HepG2 (cell line): ENCODE results near the gene SLC22A7. TPM values are rescaled to one million over a fixed set of nuclear protein-coding genes. Genes with fewer than 3 reads are reported as not detected.

Source experiments
- CAMTA2 ChIP-seq: sonication (generic); formaldehyde crosslinking; IDR thresholded peaks from 2 replicates; pipeline ENCODE4 v1.4.0; 2020; ENCODE audit warnings: mild to moderate bottlenecking, missing genetic modification reagents, borderline replicate concordance
- JUN ChIP-seq: sonication (generic); formaldehyde crosslinking; IDR thresholded peaks from 2 replicates; pipeline ENCODE4 v1.4.0; 2020; ENCODE audit warnings: mild to moderate bottlenecking, missing genetic modification reagents
- KMT2B ChIP-seq: IDR thresholded peaks from 2 replicates; pipeline ENCODE4 v1.6.1; 2016; ENCODE audit warnings: missing genetic modification reagents, missing compliant biosample characterization
- ZNF550 ChIP-seq: sonication (generic); formaldehyde crosslinking; IDR thresholded peaks from 2 replicates; pipeline ENCODE4 v1.4.0; 2020; ENCODE audit warnings: mild to moderate bottlenecking, missing genetic modification reagents, borderline replicate concordance
- polyA plus RNA-seq, 8 experiments: library from polyadenylated mRNA; depleted of rRNA in 3 of 8; stranded (reverse) in 7 of 8; unstranded in 1 of 8; fragments of >200 nt; fragmentation: Illumina TruSeq in 4 of 8; extraction: Trizol in 4 of 8; gene quantifications; 2 replicates each; pipeline versions ENCODE4 v1.2.1 to v1.2.3, GENCODE V29; 2011 to 2016; ENCODE audit warnings: low read depth in 4 of 8, missing spikeins in 1 of 8, mixed read lengths in 1 of 8; ENCODE audit not compliant: insufficient read depth in 1 of 8
- total RNA-seq, 5 experiments: library from RNA; depleted of rRNA; stranded (reverse); fragments of >200 nt; fragmentation: Illumina TruSeq; extraction: Trizol; gene quantifications; 2 replicates each; pipeline ENCODE4 v1.2.3, GENCODE V29; 2016; ENCODE audit warnings: low read depth in 1 of 5
- TF ChIP-seq, protein P1 (sequence below): sonication (generic); formaldehyde crosslinking; IDR thresholded peaks from one replicate; pipeline ENCODE4 v1.5.1; 2020; ENCODE audit warnings: mild to moderate bottlenecking, missing genetic modification reagents; ENCODE audit errors: not compliant biosample characterization
- TF ChIP-seq, protein P2 (sequence below): sonication (generic); formaldehyde crosslinking; IDR thresholded peaks from 2 replicates; pipeline ENCODE4 v1.4.0; 2020; ENCODE audit warnings: missing genetic modification reagents, borderline replicate concordance

SLC22A7 gene
- total and polyA plus RNA-seq, 2 of the 13 experiments (the other 11 are each of a cell fraction or from before 2014, with no cell fraction given) = 5.3 to 22.6 TPM

DNA sequence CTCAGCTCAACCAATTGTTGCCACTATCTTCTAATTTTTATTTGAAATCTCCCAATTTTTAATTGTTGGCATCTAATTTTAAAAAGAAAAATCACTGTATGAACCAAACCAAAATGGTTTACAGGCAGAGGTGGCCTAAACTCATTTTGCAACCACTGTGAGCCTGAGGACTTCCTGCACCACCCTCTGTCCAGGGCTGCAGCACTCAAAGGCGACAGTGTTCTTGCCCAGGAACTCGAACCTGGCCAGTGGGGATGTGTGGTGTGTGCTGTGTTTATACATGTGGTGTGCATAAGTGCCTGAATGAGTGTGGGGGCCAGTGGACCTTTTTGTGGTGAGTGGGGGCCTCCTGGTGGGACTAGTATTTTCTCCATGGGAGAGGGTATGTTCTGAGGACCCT, 24.4 kb upstream of the SLC22A7 start (continued):
- TF ChIP-seq, protein P1, sequence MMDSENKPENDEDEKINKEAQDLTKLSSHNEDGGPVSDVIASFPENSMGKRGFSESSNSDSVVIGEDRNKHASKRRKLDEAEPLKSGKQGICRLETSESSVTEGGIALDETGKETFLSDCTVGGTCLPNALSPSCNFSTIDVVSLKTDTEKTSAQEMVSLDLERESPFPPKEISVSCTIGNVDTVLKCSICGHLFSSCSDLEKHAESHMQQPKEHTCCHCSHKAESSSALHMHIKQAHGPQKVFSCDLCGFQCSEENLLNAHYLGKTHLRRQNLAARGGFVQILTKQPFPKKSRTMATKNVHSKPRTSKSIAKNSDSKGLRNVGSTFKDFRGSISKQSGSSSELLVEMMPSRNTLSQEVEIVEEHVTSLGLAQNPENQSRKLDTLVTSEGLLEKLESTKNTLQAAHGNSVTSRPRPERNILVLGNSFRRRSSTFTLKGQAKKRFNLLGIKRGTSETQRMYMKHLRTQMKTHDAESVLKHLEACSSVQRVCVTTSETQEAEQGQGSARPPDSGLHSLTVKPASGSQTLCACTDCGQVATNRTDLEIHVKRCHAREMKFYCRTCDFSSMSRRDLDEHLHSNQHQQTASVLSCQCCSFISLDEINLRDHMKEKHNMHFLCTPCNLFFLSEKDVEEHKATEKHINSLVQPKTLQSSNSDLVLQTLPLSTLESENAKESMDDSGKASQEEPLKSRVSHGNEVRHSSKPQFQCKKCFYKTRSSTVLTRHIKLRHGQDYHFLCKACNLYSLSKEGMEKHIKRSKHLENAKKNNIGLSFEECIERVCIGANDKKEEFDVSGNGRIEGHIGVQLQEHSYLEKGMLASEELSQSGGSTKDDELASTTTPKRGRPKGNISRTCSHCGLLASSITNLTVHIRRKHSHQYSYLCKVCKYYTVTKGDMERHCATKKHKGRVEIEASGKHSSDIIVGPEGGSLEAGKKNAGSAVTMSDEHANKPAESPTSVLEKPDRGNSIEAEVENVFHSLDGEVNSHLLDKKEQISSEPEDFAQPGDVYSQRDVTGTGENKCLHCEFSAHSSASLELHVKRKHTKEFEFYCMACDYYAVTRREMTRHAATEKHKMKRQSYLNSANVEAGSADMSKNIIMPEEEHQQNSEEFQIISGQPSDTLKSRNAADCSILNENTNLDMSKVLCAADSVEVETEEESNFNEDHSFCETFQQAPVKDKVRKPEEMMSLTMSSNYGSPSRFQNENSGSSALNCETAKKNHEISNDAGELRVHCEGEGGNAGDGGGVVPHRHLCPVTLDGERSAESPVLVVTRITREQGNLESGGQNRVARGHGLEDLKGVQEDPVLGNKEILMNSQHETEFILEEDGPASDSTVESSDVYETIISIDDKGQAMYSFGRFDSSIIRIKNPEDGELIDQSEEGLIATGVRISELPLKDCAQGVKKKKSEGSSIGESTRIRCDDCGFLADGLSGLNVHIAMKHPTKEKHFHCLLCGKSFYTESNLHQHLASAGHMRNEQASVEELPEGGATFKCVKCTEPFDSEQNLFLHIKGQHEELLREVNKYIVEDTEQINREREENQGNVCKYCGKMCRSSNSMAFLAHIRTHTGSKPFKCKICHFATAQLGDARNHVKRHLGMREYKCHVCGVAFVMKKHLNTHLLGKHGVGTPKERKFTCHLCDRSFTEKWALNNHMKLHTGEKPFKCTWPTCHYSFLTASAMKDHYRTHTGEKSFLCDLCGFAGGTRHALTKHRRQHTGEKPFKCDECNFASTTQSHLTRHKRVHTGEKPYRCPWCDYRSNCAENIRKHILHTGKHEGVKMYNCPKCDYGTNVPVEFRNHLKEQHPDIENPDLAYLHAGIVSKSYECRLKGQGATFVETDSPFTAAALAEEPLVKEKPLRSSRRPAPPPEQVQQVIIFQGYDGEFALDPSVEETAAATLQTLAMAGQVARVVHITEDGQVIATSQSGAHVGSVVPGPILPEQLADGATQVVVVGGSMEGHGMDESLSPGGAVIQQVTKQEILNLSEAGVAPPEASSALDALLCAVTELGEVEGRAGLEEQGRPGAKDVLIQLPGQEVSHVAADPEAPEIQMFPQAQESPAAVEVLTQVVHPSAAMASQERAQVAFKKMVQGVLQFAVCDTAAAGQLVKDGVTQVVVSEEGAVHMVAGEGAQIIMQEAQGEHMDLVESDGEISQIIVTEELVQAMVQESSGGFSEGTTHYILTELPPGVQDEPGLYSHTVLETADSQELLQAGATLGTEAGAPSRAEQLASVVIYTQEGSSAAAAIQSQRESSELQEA (CRISPR knock-in tag) = no peak
- no peak for TF ChIP-seq KMT2B (CRISPR knock-in tag)
- TF ChIP-seq CAMTA2 (CRISPR knock-in tag) = no peak
- TF ChIP-seq ZNF550 (CRISPR knock-in tag) = no peak
- TF ChIP-seq, protein P2, sequence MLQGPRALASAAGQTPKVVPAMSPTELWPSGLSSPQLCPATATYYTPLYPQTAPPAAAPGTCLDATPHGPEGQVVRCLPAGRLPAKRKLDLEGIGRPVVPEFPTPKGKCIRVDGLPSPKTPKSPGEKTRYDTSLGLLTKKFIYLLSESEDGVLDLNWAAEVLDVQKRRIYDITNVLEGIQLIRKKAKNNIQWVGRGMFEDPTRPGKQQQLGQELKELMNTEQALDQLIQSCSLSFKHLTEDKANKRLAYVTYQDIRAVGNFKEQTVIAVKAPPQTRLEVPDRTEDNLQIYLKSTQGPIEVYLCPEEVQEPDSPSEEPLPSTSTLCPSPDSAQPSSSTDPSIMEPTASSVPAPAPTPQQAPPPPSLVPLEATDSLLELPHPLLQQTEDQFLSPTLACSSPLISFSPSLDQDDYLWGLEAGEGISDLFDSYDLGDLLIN = no peak
- no peak for TF ChIP-seq JUN (CRISPR knock-in tag)
